Stimulated activated CD8-positive, alpha-beta memory T cell treated with anti-CD3 and anti-CD28 coated beads, Interleukin-7, amount 100 ng/mL, for 1 hour (primary cell): ENCODE results near the gene CALHM6.

ENCODE experiments used
- DNase-seq, 2 donors: peaks; one replicate each; pipeline ENCODE4 v3.0.0-alpha.2; 2020; ENCODE audit warnings: low read depth in 2 of 2

Gene CALHM6

DNA sequence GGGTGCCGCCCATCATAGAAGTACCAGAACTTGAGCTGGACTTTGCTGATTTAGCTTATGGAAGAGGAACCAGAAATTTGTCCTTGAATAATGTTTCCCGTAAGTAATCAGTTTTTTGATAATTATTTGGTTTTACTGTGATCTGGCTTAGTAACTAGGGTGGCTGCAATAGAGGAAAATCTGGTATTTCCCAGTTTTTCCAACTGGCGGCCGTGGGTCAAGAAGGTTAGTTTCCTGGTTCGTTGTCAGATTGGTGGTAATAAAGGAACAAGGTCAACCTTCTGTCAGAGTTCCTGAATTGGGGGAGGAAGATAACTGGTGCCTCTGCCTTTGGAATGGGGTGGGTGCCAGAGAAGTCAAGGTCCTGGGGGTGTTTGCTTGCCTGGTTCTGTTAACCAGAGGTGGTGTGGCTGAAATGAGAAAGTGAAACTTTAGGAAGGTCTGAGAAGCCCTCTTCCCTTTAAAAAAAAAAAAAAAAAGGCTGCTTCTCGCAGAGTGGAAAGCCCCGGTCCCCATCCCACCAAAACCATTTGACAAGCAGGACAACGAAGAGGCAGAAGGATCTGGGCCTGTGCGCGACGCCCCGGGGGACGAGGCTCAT, at the start of gene CALHM6:
CALHM6 (plus strand) TSS at position 45 of the 601 bp plus-strand sequence; CDS start at position 600, 555 bp downstream.
- DNase-seq = no peak

DNA sequence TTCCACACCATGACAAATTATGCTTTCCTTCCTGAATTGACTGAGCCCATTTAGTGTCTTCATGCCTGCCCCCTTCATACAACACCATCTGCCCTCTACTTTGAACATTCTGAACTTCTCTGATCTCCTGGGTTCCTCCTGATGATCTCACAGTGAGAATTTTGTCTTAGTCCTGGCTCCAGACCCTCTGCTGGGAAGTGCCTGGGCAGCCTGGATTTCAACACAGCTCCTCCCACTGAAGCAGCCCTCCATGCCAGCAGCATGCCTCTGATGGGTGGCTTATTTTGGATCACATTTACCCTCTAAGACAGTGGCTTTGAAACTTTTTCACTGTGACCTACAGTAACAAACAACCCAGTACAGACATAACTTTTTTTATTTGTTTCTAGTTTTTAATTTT, 48.9 kb upstream of the CALHM6 start:
- no peak for DNase-seq

- no peak for DNase-seq
These were observed 47.8 kb upstream of the CALHM6 start for GRCh38 chr6:116413357-116413756.

- DNase-seq = no peak
These were observed 43.5 kb upstream of the CALHM6 start for GRCh38 chr6:116417661-116418060.

- DNase-seq = no peak
These were observed 41.9 kb upstream of the CALHM6 start for GRCh38 chr6:116419069-116419786.

GRCh38 chr6:116420341-116420740, 40.8 kb upstream of the CALHM6 start:
- DNase-seq = no peak

GRCh38 chr6:116422238-116422637, 38.9 kb upstream of the CALHM6 start:
- DNase-seq = no peak

GRCh38 chr6:116424001-116424400, 37.2 kb upstream of the CALHM6 start:
- no peak for DNase-seq

- no peak for DNase-seq
These were observed 34.6 kb upstream of the CALHM6 start for GRCh38 chr6:116426551-116426950.

DNA sequence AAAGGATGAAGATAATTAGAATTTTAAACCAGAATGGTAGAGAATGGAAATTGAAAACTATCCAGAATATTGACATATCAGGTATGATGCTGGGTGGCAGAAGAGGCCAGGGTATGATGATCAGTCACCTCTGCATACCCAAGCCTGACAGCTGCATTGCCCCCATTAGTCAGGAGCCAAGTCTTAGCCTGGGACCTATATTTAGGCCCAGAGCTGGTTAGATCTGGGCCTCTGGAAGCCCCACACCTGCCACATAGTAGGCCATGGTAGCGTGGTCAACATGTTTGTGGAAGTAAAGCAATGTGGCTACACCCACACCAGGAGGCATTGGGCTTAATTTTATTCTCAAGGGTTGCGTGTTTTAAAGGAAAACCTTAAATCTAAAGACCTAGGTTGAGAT, 32.1 kb upstream of the CALHM6 start:
- DNase-seq = no peak

- no peak for DNase-seq
These were observed 30.3 kb upstream of the CALHM6 start for GRCh38 chr6:116430860-116431259.

GRCh38 chr6:116431964-116432595, 29.1 kb upstream of the CALHM6 start:
- no peak for DNase-seq

- no peak for DNase-seq
These were observed 27.9 kb upstream of the CALHM6 start for GRCh38 chr6:116433206-116433712.

DNA sequence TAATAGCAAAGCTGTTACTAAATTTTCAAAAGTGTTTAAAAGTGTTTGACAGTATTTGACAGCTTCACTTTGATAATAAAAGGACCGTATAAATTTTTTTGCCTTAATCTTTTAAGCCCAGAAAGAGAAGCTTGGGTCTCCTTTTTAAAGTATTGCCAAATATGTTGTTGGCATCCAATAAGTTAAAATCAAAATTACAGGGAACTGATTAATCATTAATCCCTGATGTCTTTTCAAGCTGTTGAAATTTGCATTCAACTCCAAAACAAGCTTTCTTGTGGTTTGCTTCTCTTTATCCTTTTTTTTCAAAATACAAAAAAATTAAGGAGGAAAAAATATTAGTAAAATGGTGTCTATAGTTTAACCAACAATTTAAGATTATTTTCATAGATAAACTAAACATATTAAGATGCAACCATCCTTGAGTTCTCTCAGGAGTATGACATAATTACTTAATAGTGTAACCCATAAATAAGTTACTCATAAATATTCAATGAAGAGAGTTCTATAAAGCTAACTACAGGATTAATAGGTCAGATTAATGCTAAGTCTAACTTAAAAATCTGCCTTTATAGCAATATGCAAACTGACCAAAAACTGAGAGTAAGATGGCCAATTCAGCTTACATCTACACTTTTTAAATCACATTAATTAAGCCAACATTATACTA, 27.0 kb upstream of the CALHM6 start:
- no peak for DNase-seq

DNA sequence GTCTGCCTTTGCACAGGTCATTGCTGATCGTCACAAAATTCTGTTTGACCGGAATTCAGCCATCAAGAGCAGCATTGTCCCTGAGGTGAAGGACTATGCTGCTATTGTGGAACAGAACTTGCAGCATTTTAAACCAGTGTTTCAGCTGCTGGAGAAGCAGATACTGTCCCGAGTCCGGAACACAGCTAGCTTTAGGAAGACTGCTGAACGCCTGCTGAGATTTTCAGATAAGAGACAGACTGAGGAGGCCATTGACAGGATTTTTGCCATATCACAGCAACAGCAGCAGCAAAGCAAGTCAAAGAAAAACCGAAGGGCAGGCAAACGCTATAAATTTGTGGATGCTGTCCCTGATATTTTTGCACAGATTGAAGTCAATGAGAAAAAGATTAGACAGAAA, 24.6 kb upstream of the CALHM6 start:
- DNase-seq = no peak

GRCh38 chr6:116437656-116438055, 23.5 kb upstream of the CALHM6 start:
- DNase-seq = no peak

DNA sequence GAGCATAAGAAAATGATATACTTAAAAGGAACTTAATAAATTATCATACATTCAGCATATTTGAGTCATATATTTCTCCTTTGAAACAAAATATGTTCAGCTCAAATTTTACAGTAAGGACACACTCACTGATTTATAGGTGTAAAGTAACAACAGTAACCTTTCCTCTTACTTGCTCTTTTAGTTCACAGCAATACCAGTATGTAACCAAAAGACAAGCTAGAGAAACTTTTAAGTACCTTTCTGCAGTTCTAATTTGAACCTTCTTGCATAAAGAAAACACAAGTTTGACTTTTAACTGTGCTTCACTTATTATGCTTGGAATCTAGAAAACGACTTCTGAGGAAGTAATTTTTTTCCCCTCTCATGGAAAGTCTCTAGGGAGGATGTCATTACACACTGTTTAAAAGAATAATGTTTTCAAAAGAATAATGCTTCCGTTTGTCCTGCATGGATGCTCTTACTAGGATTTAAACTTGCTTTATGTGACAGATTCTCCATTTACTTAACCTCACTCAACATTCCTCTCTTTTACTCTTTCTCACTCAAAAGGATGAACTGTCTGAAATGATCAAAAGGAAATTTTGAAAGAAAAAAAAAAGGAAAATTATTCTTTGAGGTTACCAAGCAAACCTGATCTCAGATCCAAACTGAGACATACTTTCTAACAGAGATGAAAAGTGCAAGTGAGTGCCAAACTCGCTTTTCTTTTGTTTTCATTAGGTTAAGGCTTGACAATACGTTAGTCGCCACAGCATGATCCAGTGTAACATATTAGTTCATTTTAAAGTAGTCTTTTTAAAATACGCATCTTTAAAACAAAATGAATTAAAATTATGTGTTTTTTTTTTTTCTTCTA, 22.4 kb upstream of the CALHM6 start:
- no peak for DNase-seq

- no peak for DNase-seq
These were observed 21.6 kb upstream of the CALHM6 start for GRCh38 chr6:116439522-116440051.

DNA sequence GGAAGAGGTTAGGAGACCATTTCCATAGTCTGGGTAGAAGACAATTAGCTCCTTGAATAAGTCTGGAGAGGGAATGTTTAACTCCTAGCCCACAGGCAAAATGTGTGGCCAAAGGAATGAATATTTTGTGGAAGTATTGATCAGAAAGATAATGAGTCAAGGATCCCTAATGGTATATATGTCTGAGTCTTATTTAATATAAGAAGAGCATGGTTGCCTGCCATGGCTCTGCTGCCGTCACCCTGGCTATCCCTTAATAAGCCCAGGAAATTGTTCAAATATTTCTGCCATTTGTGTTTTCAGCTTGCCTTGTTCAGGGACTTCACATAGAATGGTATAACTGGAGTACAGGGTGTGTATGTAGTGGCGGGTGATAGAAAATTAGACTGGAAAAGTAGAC, 18.1 kb upstream of the CALHM6 start:
- DNase-seq = no peak

- DNase-seq = no peak
These were observed 17.1 kb upstream of the CALHM6 start for GRCh38 chr6:116444092-116444491.

- DNase-seq = no peak
These were observed 16.6 kb upstream of the CALHM6 start for GRCh38 chr6:116444575-116444974.
